Left renal cortex interstitium (tissue), 4 donors: Measurements from ENCODE around the gene METTL3. TPM values are rescaled to one million over a fixed set of nuclear protein-coding genes. Genes with fewer than 3 reads are reported as not detected.
"Not testable (repeated sequence)": the region's sequence is repeated elsewhere in the genome, so short reads cannot be mapped to it uniquely, and the experiment has no call there.

ENCODE experiments used
- DNase-seq, 4 donors: peaks; one replicate each; pipeline ENCODE4 v3.0.0-alpha.2; 2013; ENCODE audit warnings: low read depth in 4 of 4, low spot score in 2 of 4, missing footprints in 1 of 4
- polyA plus RNA-seq, 4 donors: library from polyadenylated mRNA; unstranded; fragments of 120-200 nt; gene quantifications; one replicate each; pipeline ENCODE4 v1.2.1, GENCODE V29; 2013; ENCODE audit not compliant: insufficient read length in 4 of 4

The METTL3 gene
- polyA plus RNA-seq, result 100 to 1,000 TPM in 2 of 4 donors, 10 to 100 TPM in 2; 69.6 to 110 (median 99.1) TPM

DNA sequence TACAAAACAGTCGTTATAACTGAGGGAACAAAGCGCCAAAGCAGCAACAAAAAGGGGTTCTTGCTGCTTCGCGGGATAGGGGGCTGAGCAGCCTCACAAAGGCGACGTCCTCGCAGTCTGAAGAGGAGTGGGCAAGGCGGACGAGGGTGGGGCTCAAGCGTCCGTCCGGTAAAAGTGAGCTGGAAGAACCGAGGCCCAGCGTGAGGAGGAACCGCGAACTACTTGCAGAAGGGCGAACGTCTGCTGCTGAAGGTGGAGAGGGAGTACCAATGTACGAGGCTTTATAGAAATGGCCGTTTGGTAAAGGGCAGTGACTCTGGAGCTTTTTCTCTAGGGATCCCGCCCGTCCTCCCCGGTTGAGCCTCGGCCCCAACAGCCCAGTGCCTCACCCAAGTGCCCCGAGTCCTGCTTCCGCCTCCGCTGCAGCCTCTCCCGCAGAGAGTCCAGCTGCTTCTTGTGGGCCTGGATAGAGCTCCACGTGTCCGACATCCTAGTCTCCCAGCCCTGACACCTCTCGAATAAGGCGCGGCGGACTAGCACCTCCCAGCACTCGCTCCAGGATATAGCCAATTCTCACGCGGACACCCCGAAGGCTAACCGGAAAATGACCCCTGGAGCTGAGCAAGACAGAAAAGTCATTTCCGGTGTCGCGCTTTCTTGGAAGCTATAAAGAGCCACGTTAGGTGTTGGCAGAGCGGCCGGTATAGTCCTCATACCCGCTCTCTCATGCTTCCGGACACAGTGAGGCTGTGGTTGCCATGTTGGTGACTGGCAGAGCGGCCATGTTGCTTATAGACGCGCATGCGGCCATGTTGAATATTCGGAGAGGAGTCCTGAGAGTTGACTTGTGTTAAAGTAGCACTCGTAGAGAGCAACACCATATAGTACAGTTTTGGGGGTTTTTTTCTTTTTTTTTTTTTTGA lies at the start of gene METTL3:
Gene METTL3 (minus strand): TSS at position 606 of the 923 bp plus-strand sequence. CDS start 117 bp downstream, at position 489.
- DNase-seq, result peak; percentile 95 to 99 (median 96)

DNA sequence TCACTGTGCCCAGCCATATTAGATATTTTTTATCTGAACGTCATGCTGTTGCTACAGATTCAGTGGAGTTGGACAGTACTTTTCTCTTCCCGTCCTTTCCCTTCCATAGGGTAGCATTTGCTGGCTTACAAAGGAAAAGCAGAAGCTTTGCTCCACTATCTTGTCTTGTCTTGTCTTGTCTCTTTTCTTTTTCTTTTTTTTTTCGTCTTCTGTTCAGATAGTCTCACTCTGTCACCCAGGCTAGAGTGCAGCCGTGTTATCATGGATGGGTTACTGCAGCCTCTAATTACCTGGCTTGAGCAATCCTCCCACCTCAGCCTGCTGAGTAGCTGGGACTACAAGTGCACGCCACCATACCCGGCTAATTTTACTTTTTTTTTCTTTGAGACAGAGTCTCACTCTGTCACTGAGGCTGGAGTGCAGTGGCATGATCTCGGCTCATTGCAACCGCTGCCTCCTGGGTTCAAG lies 47.6 kb upstream of the METTL3 start:
- no peak for DNase-seq

DNA sequence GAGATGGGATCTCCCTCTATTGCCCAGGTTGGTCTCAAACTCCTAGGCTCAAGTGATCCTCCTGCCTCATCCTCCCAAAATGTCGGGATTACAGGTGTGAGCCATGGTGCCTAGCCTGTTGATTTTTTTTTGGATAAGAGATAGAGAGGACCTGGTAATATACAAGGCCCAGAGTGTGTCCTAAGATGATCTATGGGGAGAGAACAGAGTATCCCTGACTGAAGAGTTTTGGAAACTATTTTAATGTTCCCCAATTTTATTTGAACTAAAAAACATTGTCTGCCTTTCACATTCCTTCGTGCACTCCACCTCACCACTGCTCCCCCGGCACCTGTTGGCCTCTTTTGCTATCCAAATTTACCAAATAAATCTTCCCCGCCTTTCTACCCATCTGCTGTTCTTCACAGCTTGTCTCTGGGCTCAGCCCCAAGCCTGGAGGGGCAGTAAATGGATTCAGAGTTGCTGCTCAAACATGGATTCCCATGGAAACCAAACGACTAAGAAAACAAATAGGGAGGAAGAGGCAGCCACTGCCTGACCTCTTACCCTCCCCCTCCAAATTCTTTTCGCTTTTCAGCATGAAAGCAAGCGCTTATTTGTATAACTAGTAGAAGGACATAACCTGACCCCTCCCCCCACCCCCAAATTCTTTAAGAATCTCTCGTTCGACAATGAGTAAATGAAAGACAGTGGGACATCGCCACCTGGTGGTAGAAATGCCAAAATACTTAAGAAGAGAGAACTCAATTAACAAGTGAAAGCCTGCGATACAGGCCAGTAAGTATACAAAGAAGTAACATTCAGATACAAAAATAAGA lies 46.2 kb upstream of the METTL3 start:
- peak; percentile 86 to 97 (median 93) for DNase-seq

DNA sequence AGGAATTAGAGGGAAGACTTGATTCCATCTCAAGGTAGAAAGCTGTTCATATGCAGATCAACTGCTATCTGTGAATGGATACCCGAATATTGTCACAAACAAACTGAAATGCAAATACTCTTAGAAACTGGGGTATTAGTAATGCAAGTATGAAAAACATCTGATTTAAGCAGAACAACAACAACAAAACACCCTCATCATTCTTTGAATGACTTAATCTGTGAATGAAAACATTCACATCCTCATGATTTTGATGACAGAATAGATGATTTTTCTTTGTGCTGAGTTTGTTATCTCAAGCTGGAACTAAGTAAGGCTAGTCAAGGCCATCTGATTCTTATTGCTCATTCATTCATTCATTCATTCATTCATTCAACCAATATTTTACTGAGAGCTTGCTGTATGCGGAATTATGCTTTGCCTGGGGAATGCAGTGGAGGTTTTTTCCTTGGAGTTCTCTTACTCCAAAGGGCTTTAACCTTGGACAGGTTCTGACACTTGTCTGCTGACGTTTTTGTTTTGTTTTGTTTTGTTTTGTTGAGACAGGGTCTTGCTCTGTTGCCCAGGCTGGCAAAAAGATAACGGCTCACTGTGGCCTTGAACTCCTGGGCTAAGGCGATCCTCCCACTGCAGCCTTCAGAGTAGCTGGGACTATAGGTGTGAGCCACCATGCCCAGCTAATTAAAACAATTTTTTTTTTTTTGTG lies 45.4 kb upstream of the METTL3 start:
- DNase-seq, result no peak

DNA sequence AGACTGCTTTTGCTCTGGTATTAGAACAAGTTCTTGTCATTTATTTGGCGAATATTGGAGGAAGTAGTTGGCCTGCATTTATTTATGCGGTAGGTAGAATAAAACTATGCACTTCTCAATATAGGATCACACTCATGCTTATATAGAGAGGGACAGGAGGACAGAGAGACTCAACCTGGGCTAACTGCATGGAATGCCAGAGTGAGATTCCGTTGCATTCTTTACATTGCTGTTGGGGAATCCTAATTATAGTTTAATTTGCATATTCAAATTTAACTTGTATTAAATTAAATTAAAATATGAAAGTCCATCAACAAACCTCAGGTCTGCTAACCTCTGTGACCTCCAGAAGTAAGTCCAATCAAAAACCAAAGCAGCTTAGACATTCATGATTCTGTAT lies 42.1 kb upstream of the METTL3 start:
- no peak for DNase-seq

DNA sequence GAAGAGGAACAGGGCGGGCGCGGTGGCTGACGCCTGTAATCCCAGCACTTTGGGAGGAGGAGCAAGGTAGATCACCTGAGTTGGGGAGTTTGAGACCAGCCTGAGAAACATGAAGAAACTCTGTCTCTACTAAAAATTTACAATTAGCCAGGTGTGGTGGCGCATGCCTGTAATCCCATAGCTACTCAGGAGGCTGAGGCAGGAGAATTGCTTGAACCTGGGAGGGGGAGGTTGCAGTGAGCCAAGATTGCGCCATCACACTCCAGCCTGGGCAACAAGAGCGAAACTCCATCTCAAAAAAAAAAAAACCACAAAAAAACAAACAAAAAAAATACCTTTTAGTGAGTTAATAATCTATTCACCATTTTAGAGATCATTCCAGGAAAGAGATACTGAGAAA lies 33.4 kb upstream of the METTL3 start:
- DNase-seq, result not testable (repeated sequence)

DNA sequence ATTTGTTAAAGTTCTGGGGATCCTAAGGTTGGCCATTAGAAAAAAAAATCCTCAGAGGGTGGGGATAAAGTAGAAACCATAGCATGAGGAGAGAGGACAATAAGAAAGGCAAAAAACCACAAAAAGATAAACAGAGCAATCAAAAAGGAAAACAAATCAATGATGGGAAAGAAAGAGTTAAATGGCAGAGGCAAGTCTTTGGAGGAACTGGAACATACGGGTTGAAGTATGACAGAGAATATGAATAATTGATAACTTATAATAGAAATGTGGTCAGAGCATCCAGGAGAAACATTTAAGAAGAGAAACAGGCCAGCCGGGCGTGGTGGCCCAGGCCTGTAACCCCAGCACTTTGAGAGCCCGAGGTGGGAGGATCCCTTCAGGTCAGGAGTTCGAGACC lies 32.8 kb upstream of the METTL3 start:
- no peak for DNase-seq

DNA sequence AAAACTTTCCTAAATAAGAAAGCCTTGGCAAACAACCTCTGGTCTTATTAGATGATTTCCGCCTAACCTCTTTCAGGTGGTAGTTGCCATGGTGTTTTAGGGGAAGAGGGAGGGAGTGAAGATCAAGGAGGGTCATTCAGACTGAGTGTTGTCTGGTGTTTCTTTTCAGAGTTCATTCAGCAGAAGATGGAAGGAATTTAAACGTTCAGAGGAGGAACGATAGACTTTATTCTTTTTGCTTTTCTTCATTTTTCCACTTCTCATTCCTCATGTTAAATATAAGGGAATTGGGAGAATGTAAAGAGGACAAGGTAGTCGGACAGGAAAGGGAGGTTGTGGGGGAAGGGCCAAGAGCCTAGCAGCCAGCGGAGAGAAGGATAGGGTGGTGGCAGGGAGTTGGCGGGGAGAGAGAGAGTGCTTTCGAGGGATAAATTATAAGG lies 32.4 kb upstream of the METTL3 start:
- DNase-seq, result no peak

DNA sequence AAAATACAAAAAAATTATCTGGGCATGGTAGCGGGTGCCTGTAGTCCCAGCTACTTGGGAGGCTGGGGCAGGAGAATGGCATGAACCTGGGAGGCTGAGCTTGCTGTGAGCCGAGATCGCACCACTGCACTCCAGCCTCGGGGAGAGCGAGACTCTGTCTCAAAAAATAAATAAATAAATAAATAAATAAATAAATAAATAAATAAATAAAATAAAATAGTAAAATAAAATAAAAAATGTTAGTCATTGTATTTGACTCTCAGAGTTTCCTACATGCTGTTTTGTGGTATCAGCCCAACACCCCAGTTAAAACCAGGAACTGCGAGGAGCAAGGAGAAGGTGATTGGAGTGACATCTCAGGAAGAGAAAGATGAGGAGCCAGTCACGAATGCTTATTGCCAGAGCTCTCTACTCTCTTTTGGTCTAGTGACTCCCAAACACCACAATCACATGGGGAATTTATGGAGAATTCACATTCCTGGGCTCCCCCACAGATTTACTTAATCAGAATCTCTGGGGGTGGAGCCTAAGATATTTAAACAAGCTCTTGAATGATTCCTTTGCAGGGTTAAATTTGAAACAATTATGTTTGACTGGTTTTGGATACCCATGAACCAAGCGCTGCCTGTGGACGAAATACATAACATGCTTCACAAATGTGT lies 30.4 kb upstream of the METTL3 start:
- no peak for DNase-seq

DNA sequence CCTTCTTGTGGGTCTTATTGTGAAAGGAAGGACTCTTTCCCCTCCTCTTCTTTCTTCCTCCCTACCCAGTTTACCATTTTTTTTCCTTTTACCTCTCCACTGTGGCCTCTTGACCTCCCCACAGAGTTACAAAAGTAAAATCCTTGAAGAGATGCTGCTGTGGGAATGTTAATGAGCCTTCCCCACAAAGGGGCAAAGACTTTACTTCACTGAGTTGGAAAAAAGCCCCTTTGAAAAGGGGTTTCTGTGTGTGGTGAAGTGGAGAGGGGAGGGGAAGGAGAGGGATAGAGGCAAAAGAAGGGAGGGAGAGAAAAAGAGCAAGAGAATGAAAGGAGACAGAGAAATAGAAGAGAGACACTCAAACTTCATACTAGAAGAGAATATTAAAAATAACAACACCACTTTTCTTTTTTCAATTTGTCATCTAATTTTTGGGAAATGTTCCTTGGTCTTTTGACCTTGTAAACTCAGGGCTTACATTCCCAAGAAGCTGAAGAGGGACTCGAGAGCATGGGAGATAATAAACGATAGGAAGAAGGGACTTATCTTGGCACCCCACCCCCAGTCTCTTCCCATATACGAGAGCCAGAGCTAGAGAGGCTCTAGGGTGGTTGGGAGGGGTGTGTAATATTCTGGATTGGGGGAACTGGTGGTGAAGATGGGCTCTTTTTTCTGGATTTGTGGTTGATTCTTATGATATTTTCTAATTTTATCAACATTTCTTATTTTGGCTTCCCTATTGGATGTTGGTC lies 28.2 kb upstream of the METTL3 start:
- DNase-seq, result no peak

DNA sequence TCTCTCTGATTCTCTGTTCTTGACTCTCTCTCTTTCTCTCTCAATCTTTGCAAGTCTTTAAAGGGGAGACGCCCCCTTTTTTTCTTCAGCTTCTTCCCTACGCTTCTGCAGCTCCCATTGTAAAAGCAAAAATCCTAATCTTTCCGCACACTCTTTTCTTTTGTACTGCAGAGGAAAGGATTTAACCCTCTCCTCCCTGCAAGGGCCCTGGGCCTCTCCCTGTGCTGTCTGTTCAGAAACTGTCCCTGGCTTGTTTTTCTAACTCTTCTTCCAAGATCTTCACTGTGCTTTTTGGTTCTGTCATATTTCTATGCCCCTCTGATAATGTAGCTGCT lies 25.9 kb upstream of the METTL3 start:
- no peak for DNase-seq

DNA sequence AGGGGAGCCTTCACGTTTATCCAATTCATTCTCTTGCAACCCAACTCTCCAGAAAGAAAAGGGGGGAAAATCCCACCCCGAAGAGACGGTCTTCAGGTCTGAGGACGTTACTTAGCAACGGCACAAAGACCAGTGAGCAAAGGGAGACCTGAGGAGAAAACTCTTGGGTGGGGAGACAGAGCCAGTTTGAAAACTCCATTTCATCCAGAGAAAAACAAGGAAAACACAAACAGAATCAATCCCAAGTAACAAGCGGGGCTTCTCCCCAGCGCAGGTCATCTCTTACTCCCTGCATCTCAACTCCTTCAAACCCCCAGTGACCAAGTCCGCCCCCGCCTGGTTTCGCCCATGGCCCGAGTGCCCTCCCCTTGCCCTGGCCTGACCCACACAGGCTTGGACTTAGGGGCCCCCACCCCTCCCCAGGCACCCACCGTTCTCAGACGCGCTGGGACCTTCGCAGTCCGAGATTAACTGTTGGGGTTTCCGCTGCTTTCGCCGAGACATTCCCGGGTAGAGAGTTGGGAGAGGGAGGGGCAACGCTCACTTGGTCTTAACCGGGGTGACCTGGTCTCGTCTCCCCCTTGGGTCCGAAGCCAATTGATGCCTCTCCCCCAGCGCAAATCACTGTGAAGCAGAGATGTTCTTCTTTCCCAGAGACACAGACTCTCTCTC lies 25.4 kb upstream of the METTL3 start:
- DNase-seq, result no peak

DNA sequence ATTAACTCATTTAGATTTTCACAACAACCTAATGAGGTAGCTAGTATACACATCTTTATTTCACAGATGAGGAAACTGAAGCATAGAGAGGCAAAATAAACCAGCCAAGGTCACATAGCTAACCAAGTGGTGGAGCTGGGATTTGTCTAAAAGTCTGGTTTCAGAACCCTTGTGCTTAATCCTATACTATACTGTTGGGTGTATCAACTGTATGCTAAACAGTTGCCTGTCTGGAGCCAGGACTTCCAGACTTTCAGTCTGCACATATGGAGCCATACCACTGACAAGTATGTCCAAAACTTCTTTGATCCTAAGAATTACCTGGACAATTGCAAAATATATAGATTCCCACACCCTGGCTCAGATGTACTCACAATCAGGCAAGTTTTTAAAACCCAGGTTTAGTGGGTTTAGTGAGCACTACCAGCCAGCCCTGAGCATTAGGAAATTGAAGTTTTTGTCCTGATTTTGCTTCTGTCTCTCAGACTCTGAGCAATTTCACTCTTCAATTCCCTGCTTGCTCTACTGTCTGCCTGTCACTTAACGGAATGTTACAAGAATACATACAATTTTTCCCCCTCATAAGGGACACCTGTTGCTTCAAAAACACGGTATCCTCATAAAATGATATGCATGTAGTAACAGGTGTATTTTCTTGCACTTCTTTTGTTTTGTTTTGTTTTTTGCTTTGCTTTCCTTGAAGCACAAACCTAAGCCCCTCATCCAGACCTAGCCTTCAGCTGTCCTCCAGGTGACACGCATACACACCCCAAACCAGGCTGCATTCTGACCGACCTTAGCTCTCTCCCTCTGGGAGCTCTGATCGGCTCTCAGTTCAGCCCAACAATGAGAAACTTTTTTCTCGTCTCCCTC lies 24.6 kb upstream of the METTL3 start:
- DNase-seq, result no peak

DNA sequence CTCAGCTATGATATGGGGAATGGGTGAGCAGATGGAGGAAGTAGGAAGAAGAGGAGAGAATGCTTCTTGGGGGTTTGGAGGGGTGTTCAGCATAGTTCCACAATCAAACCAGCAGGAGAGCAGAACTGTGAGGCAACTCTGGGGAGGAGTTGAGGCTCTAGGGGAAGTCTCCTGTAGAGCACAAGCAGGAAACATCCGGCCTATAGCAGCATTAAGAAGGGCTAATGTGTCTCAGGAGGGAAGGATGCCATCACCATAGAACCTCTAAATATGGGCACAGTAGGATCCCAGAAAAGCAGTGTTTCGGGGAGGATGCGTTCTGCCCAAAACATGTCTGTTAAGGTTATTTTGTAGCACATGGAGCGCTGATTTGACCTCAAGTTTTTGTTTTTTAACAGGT lies 23.4 kb upstream of the METTL3 start:
- DNase-seq, result no peak

DNA sequence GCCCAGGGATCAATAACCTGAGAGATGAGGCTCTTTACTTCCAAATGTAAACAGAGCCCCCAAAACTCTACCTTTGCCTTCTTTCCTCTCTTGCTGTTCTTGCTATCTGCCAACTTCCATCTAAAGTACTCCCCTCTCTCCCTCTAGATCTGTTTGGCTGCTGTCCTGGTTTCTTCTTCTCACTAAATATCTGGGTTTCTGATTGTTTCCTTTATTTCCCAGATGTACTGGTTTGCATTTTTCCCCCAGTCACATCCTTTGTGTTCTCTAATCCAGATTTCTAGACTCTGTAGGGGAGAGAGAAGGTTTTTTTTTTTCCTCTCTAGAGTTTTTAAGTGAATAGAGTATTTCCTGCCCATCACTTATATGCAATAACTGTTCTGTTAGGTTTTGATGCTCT lies 22.2 kb upstream of the METTL3 start:
- no peak for DNase-seq

DNA sequence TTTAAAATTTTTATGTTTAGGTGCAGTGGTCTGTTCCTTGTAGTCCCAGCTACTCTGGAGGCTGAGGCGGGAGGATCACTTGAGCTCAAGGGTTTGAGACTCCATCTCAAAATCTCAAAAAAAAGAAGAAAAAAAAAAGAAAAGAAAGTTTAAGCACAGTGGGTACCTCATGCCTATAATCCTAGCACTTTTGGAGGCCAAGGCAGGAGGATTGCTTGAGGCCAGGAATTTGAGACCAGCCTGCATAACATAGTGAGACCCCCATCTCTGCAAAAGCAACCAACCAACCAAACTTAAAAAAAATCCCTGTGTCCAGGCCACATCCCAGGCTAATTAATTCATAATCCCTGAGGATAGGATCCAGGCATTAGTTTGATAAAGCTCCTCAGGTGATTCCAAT lies 18.4 kb upstream of the METTL3 start:
- no peak for DNase-seq

DNA sequence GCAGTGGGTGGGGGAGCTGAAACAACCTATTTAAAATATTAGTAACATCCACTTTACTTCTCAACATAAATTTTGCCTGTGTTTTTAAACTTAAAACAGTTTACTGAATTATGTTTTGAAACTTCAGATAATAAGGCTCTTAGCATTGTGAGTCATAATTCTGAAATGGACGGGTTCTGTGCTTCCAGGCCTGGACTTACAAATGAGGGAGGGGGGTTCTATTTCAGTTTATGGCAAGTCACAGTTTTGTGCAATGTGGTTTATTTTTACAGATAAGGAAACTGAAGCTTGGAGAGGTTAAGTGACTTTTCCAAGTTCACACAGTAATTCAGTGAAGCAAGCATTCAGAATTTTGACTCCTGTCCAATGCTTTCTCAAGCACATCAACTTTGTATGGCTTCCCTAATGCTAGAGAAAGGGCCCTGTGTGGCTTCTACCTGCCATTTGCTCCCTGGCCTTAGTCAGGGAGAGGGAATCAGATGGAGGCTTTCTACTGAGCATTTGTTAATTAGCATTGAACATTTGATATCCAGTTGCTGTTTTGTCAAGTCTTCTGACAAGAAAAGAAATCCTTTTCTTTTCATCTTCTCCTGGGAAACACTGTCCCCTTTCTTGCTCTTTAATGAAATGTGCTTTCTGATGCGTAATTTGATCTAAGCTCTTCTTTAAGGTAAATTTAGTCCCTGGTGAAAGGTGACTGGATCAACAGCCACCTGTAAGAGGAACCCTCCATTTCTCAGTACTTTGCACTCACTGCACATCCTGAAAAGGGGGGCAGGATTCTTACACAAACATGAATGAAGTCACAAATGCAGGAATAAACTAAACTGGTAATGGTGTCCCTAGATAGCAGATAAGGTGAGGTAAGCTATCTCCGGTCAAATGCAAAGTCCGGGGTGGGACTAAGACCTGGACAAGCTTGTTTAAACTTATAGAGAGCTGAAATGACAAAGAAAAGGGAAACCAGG lies 17.5 kb upstream of the METTL3 start:
- no peak for DNase-seq
